MM.1S (cell line): ENCODE data around the gene GAP43.

Experiments used
- DNase-seq: peaks from one replicate; pipeline ENCODE4 v3.0.0-alpha.2; 2015
- H2AFZ ChIP-seq: fragments of 300-600 bp; sonication (generic); 2 replicates; pipeline ENCODE4 v1.6.0; 2016; ENCODE audit warnings: antibody characterized with exemption, low read length
- H3F3A ChIP-seq: fragments of 300-600 bp; sonication (generic); 2 replicates; pipeline ENCODE4 v1.6.1; 2016; ENCODE audit warnings: mild to moderate bottlenecking, antibody characterized with exemption, low read length, moderate library complexity, mixed read lengths; ENCODE audit not compliant: insufficient read depth
- H3K27ac ChIP-seq: fragments of 300-600 bp; sonication (generic); 2 replicates; pipeline ENCODE4 v1.5.1; 2016; ENCODE audit warnings: mild to moderate bottlenecking, low read length
- H3K27me3 ChIP-seq: fragments of 300-600 bp; sonication (generic); replicated peaks from 2 replicates; pipeline ENCODE4 v1.6.0; 2016; ENCODE audit warnings: low read length; ENCODE audit not compliant: insufficient read depth
- H3K36me3 ChIP-seq: fragments of 300-600 bp; sonication (generic); replicated peaks from 2 replicates; pipeline ENCODE4 v1.6.1; 2016; ENCODE audit warnings: mild to moderate bottlenecking, low read length, mixed read lengths; ENCODE audit not compliant: insufficient read depth
- H3K4me1 ChIP-seq: fragments of 300-600 bp; sonication (generic); 2 replicates; pipeline ENCODE4 v1.6.1; 2016; ENCODE audit warnings: low read length, mixed read lengths
- H3K4me2 ChIP-seq: fragments of 300-600 bp; sonication (generic); 2 replicates; pipeline ENCODE4 v1.6.0; 2016; ENCODE audit warnings: low read depth, low read length
- H3K4me3 ChIP-seq: fragments of 300-600 bp; sonication (generic); 2 replicates; pipeline ENCODE4 v1.5.1; 2016; ENCODE audit warnings: low read length, mixed read lengths
- H3K79me2 ChIP-seq: fragments of 300-600 bp; sonication (generic); 2 replicates; pipeline ENCODE4 v1.6.1; 2016; ENCODE audit warnings: mixed run types, low read length, mixed read lengths
- H3K9ac ChIP-seq: fragments of 300-600 bp; sonication (generic); 2 replicates; pipeline ENCODE4 v1.6.1; 2016; ENCODE audit warnings: low read length, mixed read lengths
- H3K9me2 ChIP-seq: fragments of 300-600 bp; sonication (generic); replicated peaks from 2 replicates; pipeline ENCODE4 v1.6.1; 2016; ENCODE audit warnings: mild to moderate bottlenecking, low read length, mixed read lengths; ENCODE audit not compliant: insufficient read depth
- H3K9me3 ChIP-seq: fragments of 300-600 bp; sonication (generic); replicated peaks from 2 replicates; pipeline ENCODE4 v1.6.1; 2016; ENCODE audit warnings: mild to moderate bottlenecking, low read length, mixed read lengths; ENCODE audit not compliant: insufficient read depth
- H4K20me1 ChIP-seq: fragments of 300-600 bp; sonication (generic); 2 replicates; pipeline ENCODE4 v1.6.1; 2016; ENCODE audit warnings: mild to moderate bottlenecking, low read length, moderate library complexity, mixed read lengths; ENCODE audit not compliant: insufficient read depth
- CTCF ChIP-seq: fragments of 300-600 bp; sonication (generic); IDR thresholded peaks from 2 replicates; pipeline ENCODE4 v1.5.1; 2016; ENCODE audit warnings: antibody characterized with exemption, low read length, mixed read lengths
- EZH2 ChIP-seq: fragments of 300-600 bp; sonication (generic); optimal IDR thresholded peaks from 2 replicates; pipeline ENCODE3; 2017; ENCODE audit warnings: low read depth, mild to moderate bottlenecking, antibody characterized with exemption, low read length, mixed read lengths
- EZH2phosphoT487 ChIP-seq: fragments of 300-600 bp; sonication (generic); IDR thresholded peaks from 2 replicates; pipeline ENCODE4 v1.6.1; 2018; ENCODE audit warnings: antibody characterized with exemption, low read length

GAP43 gene

GRCh38 chr3:115588201-115589115 lies 34.9 kb upstream of the GAP43 start:
- no peak for TF ChIP-seq EZH2
- TF ChIP-seq CTCF: no peak
- TF ChIP-seq EZH2phosphoT487: no peak
- no peaks in the 10 kb centered on the region for H3K4me1 ChIP-seq
- H3K4me2 ChIP-seq: no peak overlapping the region
- H3K27ac ChIP-seq: no peak overlapping the region
- H3K27me3 ChIP-seq: no peaks in the 10 kb centered on the region
- H3K9ac ChIP-seq: no peak overlapping the region
- no peaks in the 10 kb centered on the region for H3K36me3 ChIP-seq
- no peak overlapping the region for H2AFZ ChIP-seq
- H3F3A ChIP-seq: no peaks in the 10 kb centered on the region
- no peaks in the 10 kb centered on the region for H3K79me2 ChIP-seq
- no peaks in the 10 kb centered on the region for H4K20me1 ChIP-seq
- no peak for DNase-seq
- no peaks in the 10 kb centered on the region for H3K9me3 ChIP-seq
- H3K4me3 ChIP-seq: no peak overlapping the region
- no peaks in the 10 kb centered on the region for H3K9me2 ChIP-seq

GRCh38 chr3:115590873-115591272 lies 32.4 kb upstream of the GAP43 start:
- no peak overlapping the region for H3K9ac ChIP-seq
- no peaks in the 10 kb centered on the region for H3K79me2 ChIP-seq
- H3K27ac ChIP-seq: no peak overlapping the region
- H3F3A ChIP-seq: no peaks in the 10 kb centered on the region
- no peaks in the 10 kb centered on the region for H3K4me1 ChIP-seq
- H3K4me3 ChIP-seq: no peak overlapping the region
- H3K9me3 ChIP-seq: no peaks in the 10 kb centered on the region
- H4K20me1 ChIP-seq: no peaks in the 10 kb centered on the region
- no peak overlapping the region for H3K4me2 ChIP-seq
- H3K9me2 ChIP-seq: no peaks in the 10 kb centered on the region
- TF ChIP-seq EZH2: no peak
- TF ChIP-seq EZH2phosphoT487: no peak
- TF ChIP-seq CTCF: no peak
- H3K27me3 ChIP-seq: no peaks in the 10 kb centered on the region
- H2AFZ ChIP-seq: no peak overlapping the region
- DNase-seq: no peak
- no peaks in the 10 kb centered on the region for H3K36me3 ChIP-seq

GRCh38 chr3:115595611-115596275 lies 27.6 kb upstream of the GAP43 start:
- no peaks in the 10 kb centered on the region for H3K9me3 ChIP-seq
- DNase-seq: no peak
- no peak overlapping the region for H3K4me3 ChIP-seq
- no peak for TF ChIP-seq EZH2
- no peak for TF ChIP-seq CTCF
- no peak for TF ChIP-seq EZH2phosphoT487
- no peaks in the 10 kb centered on the region for H4K20me1 ChIP-seq
- no peak overlapping the region for H2AFZ ChIP-seq
- no peaks in the 10 kb centered on the region for H3K4me1 ChIP-seq
- H3K36me3 ChIP-seq: no peaks in the 10 kb centered on the region
- H3K9ac ChIP-seq: no peak overlapping the region
- H3K27ac ChIP-seq: no peak overlapping the region
- H3F3A ChIP-seq: no peaks in the 10 kb centered on the region
- no peaks in the 10 kb centered on the region for H3K27me3 ChIP-seq
- H3K79me2 ChIP-seq: no peaks in the 10 kb centered on the region
- no peaks in the 10 kb centered on the region for H3K9me2 ChIP-seq
- no peak overlapping the region for H3K4me2 ChIP-seq
